Naive thymus-derived CD8-positive, alpha-beta T cell (primary cell): ENCODE results near the gene WDR4. TPM values are rescaled to one million over a fixed set of nuclear protein-coding genes. Genes with fewer than 3 reads are reported as not detected.

Experiments used
- ATAC-seq, 2 donors: fragments of 150-1000 bp; cut with Tn5 transposase in 1 of 2; sonication (Bioruptor Pico), chemical (Tn5 transposase) in 1 of 2; 1 replicate in 1 of 2; 2 replicates in 1 of 2; pipeline ENCODE4 v1.10.0; 2021; ENCODE audit warnings: mild to moderate bottlenecking in 2 of 2, moderate library complexity in 2 of 2
- POLR2A ChIA-PET: fragments of 350-600 bp; sonication (Branson Sonifier 250); formaldehyde crosslinking; loops from one replicate; lab custom pipeline; 2021; ENCODE audit warnings: antibody characterized with exemption; lab: Charles Lee
- DNase-seq, 10 donors: peaks; one replicate each; pipeline versions ENCODE4 v3.0.0 to v3.0.0-alpha.2; 2020 to 2022
- H3K27ac Mint-ChIP-seq, 10 donors: one replicate each; pipeline ENCODE4 v1.8.0; 2020 to 2022; ENCODE audit warnings: mild to moderate bottlenecking in 10 of 10, mixed read lengths in 10 of 10, moderate library complexity in 4 of 10, inconsistent platforms in 1 of 10
- H3K27me3 Mint-ChIP-seq, 5 donors: one replicate each; pipeline ENCODE4 v1.8.0; 2021 to 2022; ENCODE audit warnings: mixed read lengths in 5 of 5
- H3K36me3 Mint-ChIP-seq, 3 donors: one replicate each; pipeline ENCODE4 v1.8.0; 2020 to 2022; ENCODE audit warnings: mixed read lengths in 3 of 3, mild to moderate bottlenecking in 2 of 3, inconsistent platforms in 1 of 3
- H3K4me1 Mint-ChIP-seq, 4 donors: one replicate each; pipeline ENCODE4 v1.8.0; 2021 to 2022; ENCODE audit warnings: mixed read lengths in 4 of 4
- H3K4me3 Mint-ChIP-seq, 10 donors: one replicate each; pipeline ENCODE4 v1.8.0; 2020 to 2022; ENCODE audit warnings: mild to moderate bottlenecking in 10 of 10, mixed read lengths in 10 of 10, moderate library complexity in 6 of 10, inconsistent platforms in 1 of 10
- H3K9me3 Mint-ChIP-seq, 9 donors: one replicate each; pipeline ENCODE4 v1.8.0; 2020 to 2022; ENCODE audit warnings: mixed read lengths in 9 of 9, mild to moderate bottlenecking in 3 of 9, inconsistent platforms in 1 of 9, moderate library complexity in 1 of 9
- polyA plus RNA-seq, 3 donors: library from polyadenylated mRNA; unstranded; fragments of 300-500 nt; fragmentation: Illumina TruSeq; gene quantifications; one replicate each; pipeline ENCODE4 v1.2.3, GENCODE V29; 2021
- total RNA-seq, 8 experiments: library from RNA in 2 of 8; stranded (reverse) in 2 of 8; gene quantifications; one replicate each; pipeline ENCODE4 v1.2.3 and lab custom pipeline; 2021 to 2026

The WDR4 gene
- total and polyA plus RNA-seq, 5 experiments from 2014 or later = 6.9 to 32.6 (median 9.9) TPM

- no peak for ATAC-seq
- Mint-ChIP-seq H3K4me3 (no peak overlapping the region), H3K36me3 (no peaks in the 10 kb centered on the region), H3K27me3 (peaks cover 0 to 2% (median 0%) of the 10 kb centered on the region in 5 donors), H3K4me1 (peaks cover 1 to 7% (median 7%) of the 10 kb centered on the region in 4 donors), H3K9me3 (no peaks in the 10 kb centered on the region), H3K27ac (peak overlapping the region in 3 of 10 donors; percentile 7 to 48 (median 37))
- DNase-seq = no peak
- POLR2A ChIA-PET = interaction anchor here (1.0 kb wide), 1 partner anchor 53 kb away, joined by 3 read pairs; no protein-coding TSS in a partner anchor
Measured at GRCh38 chr21:42799516-42799915, 79.8 kb downstream of the WDR4 start.

Other genes with a start within 250 kb of the WDR4 start
- gene PDE9A, start 225.9 kb downstream of the WDR4 start, total RNA-seq = 10 to 100 TPM; 15.7 to 17.1 TPM
- gene PDE9A, start 225.9 kb downstream of the WDR4 start, polyA plus RNA-seq = 1 to 10 TPM; 3.6 to 5.1 (median 4.8) TPM
- gene NDUFV3, start 13.8 kb upstream of the WDR4 start, total RNA-seq = 10 to 100 TPM; 35.9 to 37.1 TPM
- 10 to 100 TPM; 10.2 to 27.2 (median 23.0) TPM for gene NDUFV3, start 13.8 kb upstream of the WDR4 start, polyA plus RNA-seq
- under 1 TPM; 0.13 to 0.30 TPM for gene ERVH48-1, start 46.1 kb upstream of the WDR4 start, total RNA-seq
- under 1 TPM in 1 of 3 donors, not detected in 2; 0.10 TPM for gene ERVH48-1, start 46.1 kb upstream of the WDR4 start, polyA plus RNA-seq
- 10 to 100 TPM; 18.6 to 20.8 TPM for gene PKNOX1, start 95.0 kb upstream of the WDR4 start, total RNA-seq
- gene PKNOX1, start 95.0 kb upstream of the WDR4 start, polyA plus RNA-seq = 10 to 100 TPM; 16.2 to 18.6 (median 17.9) TPM
- gene CBS, start 196.3 kb upstream of the WDR4 start, total RNA-seq = under 1 TPM; 0.18 to 0.80 TPM
- under 1 TPM in 1 of 3 donors, not detected in 2; 0.09 TPM for gene CBS, start 196.3 kb upstream of the WDR4 start, polyA plus RNA-seq
- gene U2AF1, start 228.0 kb upstream of the WDR4 start, total RNA-seq = 10 to 100 TPM; 33.3 to 42.7 TPM
- 10 to 100 TPM; 53.6 to 83.0 (median 72.4) TPM for gene U2AF1, start 228.0 kb upstream of the WDR4 start, polyA plus RNA-seq